GM19240 (cell line): ENCODE measurements around the gene CEP63.

ENCODE experiments used
- DNase-seq: peaks from one replicate; pipeline ENCODE4 v3.0.0; 2011; ENCODE audit warnings: low spot score; ENCODE audit not compliant: insufficient read length

Gene CEP63

DNA sequence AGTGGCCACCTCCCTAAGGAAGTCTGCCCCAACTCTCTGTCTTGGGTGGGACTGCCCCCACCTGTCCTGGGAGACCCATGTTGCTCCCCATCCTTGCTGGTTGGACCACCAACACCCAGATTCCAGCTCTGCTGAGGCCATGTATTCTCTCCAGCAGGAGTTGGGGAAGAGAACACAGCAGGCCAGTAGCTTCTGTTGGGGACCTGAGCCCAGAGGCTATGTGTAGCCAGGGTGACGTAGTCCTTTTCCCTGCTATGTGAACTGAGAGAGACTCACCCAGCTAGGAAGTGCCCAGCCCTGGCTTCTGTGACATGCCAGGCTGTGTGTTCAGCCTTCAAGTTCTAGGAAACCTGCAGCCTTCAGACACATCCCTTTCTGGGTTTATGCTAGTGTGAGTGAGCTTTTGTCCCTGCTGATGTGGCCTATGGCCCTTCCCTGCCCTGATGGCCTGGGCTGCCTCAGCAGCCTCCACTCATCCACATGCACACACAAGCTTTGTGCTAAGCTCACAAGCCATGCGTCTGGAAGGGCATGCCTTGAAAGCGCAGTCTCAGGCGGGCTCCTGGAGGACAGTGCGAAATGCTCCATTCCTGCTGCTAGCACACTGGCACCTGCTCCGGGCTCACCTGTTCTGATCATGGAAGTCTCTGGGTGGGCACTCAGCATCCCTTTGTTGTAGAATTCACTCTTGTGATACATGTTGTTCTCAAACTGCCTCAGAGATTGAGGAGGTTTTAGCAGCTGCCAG lies 122.3 kb downstream of the CEP63 start:
- DNase-seq, result no peak

DNA sequence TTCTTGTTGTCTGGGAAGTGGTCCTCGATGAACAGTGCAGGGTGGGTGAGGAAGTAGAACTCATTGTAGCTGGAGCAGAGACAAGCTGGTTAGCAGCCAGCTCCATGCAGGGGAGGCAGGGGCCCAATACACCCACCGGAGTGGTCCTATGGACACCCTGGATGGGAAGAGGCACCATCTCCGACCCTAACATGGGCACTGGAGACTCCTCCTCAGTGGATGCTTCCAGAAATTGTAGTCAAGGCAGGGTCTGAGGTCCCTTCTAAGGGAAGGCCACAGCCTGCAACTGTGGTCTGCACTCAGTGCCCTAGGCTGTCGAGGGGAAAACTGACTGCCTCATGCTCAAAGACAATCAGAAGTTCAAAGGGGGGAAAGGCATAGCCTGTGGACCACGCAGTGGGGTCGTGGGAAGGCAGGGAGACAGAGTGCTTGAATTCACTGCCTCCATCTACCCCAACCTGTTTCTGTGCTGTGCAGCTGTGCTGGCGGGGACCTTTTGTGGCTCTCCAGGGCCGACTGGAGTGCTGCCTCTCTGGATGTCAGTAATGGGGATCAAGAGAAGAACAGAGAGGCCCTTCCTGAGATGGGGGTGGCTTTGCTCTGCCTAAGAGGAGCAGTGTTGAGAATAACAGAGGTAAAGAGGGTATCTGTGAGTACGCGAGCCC lies 123.0 kb downstream of the CEP63 start:
- no peak for DNase-seq

GRCh38 chr3:134609821-134610431 lies 124.1 kb downstream of the CEP63 start:
- DNase-seq, result no peak

GRCh38 chr3:134610432-134611385 lies 124.9 kb downstream of the CEP63 start:
- DNase-seq, result no peak

- DNase-seq, result no peak
These were observed 125.7 kb downstream of the CEP63 start for GRCh38 chr3:134611516-134611915.

GRCh38 chr3:134613006-134613520 lies 127.2 kb downstream of the CEP63 start:
- no peak for DNase-seq

DNA sequence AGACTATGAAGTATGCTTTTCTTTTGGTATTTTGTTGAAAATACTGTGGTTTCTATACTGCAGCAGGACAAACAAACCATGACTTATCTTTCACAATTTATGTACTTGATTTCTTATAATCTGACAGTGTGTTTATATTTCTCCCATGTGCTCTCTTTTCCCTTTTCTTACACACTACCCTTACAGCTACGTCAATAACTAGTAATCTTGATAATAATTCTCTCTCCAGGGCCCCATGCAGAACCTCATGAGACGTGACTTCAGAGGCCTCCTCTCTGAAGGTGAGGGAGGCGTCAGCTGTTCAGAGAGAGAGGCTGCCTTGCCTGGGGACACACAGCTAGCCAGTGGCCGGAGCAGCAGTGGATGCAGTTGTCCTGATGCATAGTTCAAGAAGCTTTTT lies 129.1 kb downstream of the CEP63 start:
- DNase-seq, result no peak

DNA sequence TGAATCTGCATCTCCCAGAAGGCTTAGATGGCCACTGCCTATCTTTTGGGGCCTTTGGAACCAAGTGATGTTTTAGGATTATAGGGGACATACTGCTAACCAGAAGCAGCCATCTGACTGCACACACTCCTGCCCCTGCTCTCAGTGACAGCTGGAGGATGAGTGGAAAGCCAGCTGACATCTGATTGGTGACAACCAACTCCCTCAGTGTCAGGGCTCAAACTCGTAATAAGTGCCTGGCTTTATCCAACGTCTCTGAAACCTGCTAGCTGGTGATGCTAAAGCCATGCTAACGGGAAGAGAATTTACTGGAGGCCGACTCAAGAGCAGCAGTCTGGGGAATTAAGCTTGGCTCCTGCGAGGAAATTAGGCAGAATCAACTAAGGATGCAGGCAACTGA lies 129.9 kb downstream of the CEP63 start:
- no peak for DNase-seq

DNA sequence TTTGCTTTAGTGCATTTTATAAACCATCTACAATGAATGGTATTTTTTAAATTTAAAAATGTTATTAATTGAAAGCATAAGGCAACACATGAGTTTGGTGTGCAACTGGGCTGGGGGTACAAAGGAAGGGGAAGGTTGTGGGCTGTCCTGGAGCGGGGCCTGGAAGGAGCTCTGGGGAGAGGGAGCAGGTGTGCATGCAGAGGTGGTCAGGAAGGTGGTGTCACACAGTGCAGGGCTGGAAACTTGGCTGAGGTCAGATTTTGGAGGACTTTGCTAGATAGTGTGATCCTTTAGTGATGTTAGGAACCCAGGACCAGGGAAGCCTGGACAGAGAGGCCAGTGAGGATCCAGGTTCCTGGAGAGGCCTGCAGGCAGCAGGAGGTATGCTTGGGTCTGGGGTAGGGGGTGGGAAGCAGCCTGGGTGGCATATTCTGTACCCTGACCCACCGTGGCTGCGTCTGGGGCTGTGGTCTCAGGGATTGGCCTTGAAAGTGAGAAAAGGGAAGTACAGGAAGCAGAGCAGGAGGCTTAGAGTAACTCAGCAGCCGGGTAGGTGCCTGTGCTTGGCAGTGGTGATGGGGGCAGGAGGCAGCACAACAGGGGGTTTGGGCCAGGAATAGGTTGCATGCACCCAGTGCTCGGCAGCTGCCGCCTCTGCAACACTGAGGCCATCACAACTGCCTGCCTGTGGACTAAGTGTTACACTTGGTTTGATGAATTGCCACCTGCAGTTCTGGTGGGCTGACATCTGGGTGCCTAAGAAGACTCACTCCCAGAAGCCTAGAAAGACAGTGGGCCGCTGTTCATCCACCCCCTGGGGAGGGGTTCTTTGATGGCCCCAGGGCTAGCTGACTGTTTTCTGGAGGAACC lies 132.0 kb downstream of the CEP63 start:
- no peak for DNase-seq

GRCh38 chr3:134618478-134619300 lies 132.8 kb downstream of the CEP63 start:
- no peak for DNase-seq

DNA sequence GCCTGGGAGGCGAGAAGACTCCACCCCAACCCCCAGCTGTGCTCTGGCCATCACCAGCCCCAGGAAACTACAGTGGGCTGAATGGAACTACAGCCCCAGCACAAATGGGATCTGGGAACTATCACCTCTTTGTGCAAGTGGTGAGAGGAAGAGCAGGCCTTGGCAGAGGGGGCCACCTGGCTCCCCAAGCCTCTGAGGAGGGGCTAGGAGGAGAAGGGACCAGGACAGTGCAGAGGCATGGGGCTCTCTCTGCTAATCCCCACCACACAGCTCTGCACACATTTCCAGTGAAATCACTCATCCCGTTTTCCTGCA lies 133.4 kb downstream of the CEP63 start:
- no peak for DNase-seq

- DNase-seq, result no peak
These were observed 134.1 kb downstream of the CEP63 start for GRCh38 chr3:134619884-134620445.

DNA sequence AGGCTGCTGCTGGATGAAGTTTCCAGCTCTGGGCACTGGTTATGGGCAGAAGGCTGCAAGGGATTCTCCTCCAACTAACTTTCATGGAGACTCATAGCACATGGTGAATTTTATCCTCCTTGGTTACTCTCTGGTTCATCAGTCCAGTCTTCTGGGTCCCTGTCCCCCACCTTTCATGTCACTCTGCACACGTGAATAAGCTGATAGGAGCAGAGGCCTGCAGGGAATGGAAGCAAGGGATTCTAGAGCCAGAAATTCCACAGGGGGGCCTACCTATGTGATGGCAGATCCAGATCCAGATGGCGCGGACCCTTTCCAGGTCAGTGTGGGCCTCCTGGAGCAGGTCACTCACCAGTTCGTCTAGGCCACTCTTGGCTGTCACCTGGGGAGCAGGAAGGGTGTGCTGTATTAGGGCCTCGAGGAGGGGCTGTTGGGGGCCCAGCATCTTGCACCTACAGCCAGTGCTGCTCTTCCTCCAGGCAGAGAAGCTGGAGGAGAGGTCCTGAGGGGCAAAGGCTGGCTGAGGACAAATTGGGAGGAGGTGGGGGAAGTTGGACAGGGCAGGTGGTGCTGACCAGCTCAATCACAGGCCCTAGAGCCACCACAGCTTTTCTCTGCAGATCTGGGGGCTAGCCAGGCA lies 134.7 kb downstream of the CEP63 start:
- DNase-seq, result no peak

DNA sequence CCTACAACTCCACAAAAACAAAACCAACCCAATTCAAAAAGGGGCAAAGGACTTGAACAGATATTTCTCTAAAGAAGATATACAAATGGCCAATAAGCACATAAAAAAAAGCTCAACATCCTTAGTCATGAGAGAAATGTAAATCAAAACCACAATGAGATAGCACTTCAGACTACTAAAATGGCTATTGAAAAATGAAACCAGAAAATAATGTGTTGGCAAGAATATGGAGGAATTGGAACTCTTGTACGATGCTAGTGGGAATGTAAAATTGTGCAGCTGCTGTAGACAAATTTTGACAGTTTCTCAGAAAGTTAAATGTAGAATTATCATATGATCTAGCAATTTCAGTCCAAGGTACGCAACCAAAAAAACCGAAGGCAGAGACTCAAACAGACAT lies 136.0 kb downstream of the CEP63 start:
- no peak for DNase-seq

DNA sequence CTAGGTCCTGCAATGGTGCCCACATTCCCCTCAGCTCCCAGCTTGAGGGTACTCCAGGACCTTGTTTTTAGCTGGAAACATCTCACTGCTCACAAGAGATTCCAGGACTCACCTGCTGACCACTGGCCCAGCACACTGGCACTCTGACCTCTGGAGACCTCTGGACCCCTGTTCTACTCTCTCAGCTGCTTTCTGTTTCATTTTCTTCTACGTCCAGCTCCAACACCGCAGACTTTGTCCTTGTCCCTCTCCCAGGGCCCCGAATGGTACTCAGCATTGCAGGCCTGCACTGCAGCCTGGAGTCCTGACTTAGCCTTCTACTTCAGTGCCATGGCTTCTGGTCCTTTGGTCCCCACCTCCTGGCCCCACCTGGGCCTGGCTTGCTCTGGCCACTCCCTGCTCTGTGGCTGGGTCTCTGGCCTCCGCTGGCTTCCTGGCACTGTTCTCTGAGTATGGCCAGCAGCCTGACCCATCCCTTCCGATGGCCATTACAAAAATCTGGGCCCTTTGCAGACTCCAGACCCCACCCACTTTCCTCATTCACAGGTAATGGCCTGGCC lies 137.0 kb downstream of the CEP63 start:
- DNase-seq, result no peak

DNA sequence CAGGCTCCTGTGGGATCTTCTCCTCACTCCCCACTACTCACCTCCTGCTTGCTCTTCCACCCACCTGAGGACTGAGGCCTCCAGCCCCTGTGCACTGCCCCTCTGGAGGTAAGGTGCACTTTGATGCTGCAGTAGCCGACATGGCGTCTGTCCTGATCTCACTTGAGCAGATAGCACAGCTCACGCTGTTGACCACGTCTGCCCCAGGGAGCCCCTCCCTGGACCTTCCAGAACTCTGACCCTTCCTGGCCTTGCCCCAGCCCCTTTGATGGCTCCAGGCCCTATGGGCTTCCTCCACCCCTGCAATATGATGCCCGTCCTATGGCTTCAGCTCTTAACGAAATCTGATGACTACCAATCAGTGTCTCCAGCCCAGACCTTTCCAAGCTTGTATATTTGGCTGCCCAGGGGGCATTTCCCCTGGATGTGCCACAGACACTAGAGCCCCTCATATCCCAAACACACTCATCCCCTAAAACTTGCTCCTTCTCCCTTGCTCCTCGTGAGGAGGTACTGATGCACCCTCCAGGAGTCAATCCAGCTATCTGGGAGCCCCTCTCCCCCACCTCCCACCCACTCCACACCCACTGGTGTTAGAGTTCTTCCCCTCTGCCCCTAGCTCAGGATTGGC lies 137.9 kb downstream of the CEP63 start:
- DNase-seq, result no peak
